ENCODE measurements around the gene SNTA1. TPM values are rescaled to one million over a fixed set of nuclear protein-coding genes. Genes with fewer than 3 reads are reported as not detected.

SNTA1 gene
- polyA plus RNA-seq, 1 of the 3 experiments (the other 2 are of a cell fraction): 11.2 TPM

DNA sequence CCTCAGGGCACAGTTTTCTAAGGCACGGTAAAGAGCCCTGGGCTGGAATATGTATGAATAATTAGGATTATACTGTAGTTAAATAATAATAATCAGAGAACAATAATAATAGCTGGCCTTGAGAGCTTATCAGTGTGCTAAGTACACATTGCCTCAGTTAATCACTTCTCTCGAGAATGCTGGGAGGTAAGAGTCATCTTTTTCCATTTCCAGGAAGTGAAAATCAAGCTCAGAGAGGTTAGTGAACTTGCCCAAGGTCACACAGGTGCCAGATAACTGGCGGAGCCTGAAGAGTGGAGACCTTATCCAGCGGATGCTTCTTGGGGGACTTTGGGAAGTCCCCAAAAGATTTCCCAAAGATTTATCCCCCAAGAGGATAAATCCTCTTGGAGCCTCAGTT, 26.9 kb upstream of the SNTA1 start:
- no peak overlapping the region for H3K9ac ChIP-seq
- H2AFZ ChIP-seq (ENCODE audit: low read depth): no peak overlapping the region
- no peak overlapping the region for H3K27ac ChIP-seq (ENCODE audit: low read depth in 2 of 2, low read length in 1 of 2)
- H3K4me2 ChIP-seq: no peak overlapping the region
- 80% methylated on average over 4 of the region's 4 CpGs for WGBS (ENCODE audit: low lambda C conversion rate)
- H3F3A ChIP-seq (replicated peaks; ENCODE audit: insufficient read depth): no peaks in the 10 kb centered on the region
- no peak overlapping the region for H3K4me3 ChIP-seq (ENCODE audit: low read depth in 2 of 2, low read length in 1 of 2)
- H3K36me3 ChIP-seq (replicated peaks in 1 of 2; ENCODE audit: control insufficient read depth in 1 of 2, insufficient read depth in 2 of 2, low read length in 1 of 2): no peaks in the 10 kb centered on the region
- no peaks in the 10 kb centered on the region for H4K20me1 ChIP-seq (ENCODE audit: insufficient read depth)
- ChIA-PET POLR2A (interaction anchor here (0.6 kb wide), 1 partner anchor 33 kb away, joined by 7 read pairs; no protein-coding TSS in a partner anchor), CTCF (interaction anchor here (1.2 to 3.8 kb wide), 3 partner anchors 13 to 197 kb away, joined by 3 to 13 read pairs (median 11); no protein-coding TSS in a partner anchor)
- H3K9me2 ChIP-seq: no peaks in the 10 kb centered on the region
- H3K9me3 ChIP-seq: no peaks in the 10 kb centered on the region
- H3K4me1 ChIP-seq (ENCODE audit: control insufficient read depth in 1 of 2, insufficient read depth in 2 of 2, low read depth in 1 of 2, low read length in 1 of 2): peaks cover 0 to 4% of the 10 kb centered on the region in 2 experiments; a peak in 1 of 4 replicates
- no peaks in the 10 kb centered on the region for H3K79me2 ChIP-seq (ENCODE audit: insufficient read depth)
- DNase-seq: no peak
- 0 out of 2 replicates have a peak, but pooled peaks cover 7% of the 10 kb centered on the region for H3K27me3 ChIP-seq (ENCODE audit: insufficient read depth)
- TF ChIP-seq POLR2AphosphoS5 (IDR thresholded peaks at IDR 0.05; ENCODE audit: low read depth, low read length) (no peak), EP300 (IDR thresholded peaks at IDR 0.05; ENCODE audit: borderline replicate concordance in 1 of 2, low read depth in 1 of 2, low read length in 1 of 2) (no peak)
- TF ChIP-seq, protein P1, sequence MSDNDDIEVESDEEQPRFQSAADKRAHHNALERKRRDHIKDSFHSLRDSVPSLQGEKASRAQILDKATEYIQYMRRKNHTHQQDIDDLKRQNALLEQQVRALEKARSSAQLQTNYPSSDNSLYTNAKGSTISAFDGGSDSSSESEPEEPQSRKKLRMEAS (IDR thresholded peaks at IDR 0.05; ENCODE audit: low read depth): no peak

DNA sequence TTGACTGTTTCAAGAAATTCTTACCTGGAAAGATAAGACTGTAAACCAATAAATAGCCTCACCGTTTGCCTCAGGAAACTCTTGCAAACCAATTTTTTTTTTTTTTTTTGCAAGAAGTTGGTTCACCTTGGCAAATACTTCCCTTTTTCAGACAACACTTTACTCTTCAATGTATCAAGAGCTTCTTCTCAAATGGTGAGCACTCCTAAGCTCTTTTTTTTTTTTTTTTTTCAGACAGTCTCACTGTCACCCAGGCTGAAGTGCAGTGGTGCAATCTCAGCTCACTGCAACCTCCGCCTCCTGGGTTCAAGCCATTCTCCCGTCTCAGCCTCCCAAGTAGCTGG, 22.7 kb upstream of the SNTA1 start:
- no peak for TF ChIP-seq NFIC (IDR thresholded peaks at IDR 0.05; ENCODE audit: borderline replicate concordance)
- H3K9me2 ChIP-seq: no peaks in the 10 kb centered on the region
- DNase-seq: no peak
- no peaks in the 10 kb centered on the region for H4K20me1 ChIP-seq (ENCODE audit: insufficient read depth)
- H3K4me3 ChIP-seq (ENCODE audit: low read depth in 2 of 2, low read length in 1 of 2): no peak overlapping the region
- 93% methylated on average over 3 of the region's 3 CpGs for WGBS (ENCODE audit: low lambda C conversion rate)
- ChIA-PET POLR2A (interaction anchor here (0.6 kb wide), 1 partner anchor 24 kb away, joined by 3 read pairs; the partner anchor contains the start of gene CBFA2T2), CTCF (interaction anchor here (2.6 to 5.1 kb wide), 2 partner anchors 9 to 187 kb away, joined by 12 to 24 read pairs; no protein-coding TSS in a partner anchor)
- H3K4me2 ChIP-seq: no peak overlapping the region
- H3K4me1 ChIP-seq (ENCODE audit: control insufficient read depth in 1 of 2, insufficient read depth in 2 of 2, low read depth in 1 of 2, low read length in 1 of 2): peaks cover 0 to 6% of the 10 kb centered on the region in 2 experiments; a peak in 1 of 4 replicates
- no peaks in the 10 kb centered on the region for H3K36me3 ChIP-seq (replicated peaks in 1 of 2; ENCODE audit: control insufficient read depth in 1 of 2, insufficient read depth in 2 of 2, low read length in 1 of 2)
- no peak overlapping the region for H2AFZ ChIP-seq (ENCODE audit: low read depth)
- H3K27me3 ChIP-seq (ENCODE audit: insufficient read depth): no peaks in the 10 kb centered on the region
- no peaks in the 10 kb centered on the region for H3F3A ChIP-seq (replicated peaks; ENCODE audit: insufficient read depth)
- H3K9me3 ChIP-seq: no peaks in the 10 kb centered on the region
- no peaks in the 10 kb centered on the region for H3K79me2 ChIP-seq (ENCODE audit: insufficient read depth)
- no peak overlapping the region for H3K9ac ChIP-seq
- H3K27ac ChIP-seq (ENCODE audit: low read depth in 2 of 2, low read length in 1 of 2): no peak overlapping the region

DNA sequence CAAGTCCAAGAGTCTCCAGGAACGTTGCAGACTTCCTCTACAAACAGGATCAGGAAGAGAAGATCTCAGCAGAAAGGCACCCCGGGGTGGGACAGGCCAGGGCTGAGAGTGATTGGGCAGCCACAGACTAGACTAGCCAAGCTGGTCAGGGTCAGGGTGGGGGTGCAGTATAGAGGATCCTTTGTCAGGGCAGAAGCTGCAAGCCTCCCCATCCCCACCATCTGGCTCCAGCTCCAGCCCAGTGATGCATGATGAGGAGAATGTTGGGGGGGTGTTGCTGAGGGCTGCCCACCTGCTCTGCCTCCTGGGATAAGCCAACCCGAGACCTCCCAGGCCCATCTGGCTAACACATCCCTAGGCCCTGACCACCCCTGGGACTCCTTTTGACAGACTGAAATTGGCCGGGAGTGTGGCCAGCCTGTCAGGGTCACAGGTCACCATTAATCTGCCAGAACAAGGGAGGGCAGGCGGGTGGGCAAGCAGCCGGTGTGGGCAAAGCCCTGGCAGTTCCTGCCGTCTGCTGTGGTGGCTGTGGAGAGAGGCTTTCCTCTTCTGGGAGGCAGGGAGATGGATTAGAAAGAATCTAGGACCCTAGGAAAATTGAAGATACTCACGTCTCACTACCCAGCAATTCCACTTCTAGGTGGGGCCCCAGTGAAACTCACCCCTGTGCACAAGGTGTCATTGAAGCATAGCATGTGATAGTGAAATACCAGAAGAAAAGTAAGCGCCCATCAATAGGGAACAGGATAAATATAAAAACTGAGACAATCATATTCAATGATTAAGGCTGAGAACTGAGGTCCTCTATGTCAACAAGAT, 22.1 kb upstream of the SNTA1 start:
- H3K9me3 ChIP-seq: no peaks in the 10 kb centered on the region
- POLR2A ChIA-PET: interaction anchor here (0.6 kb wide), 1 partner anchor 24 kb away, joined by 3 read pairs; the partner anchor contains the start of gene CBFA2T2
- peaks cover 0 to 6% of the 10 kb centered on the region in 2 experiments; a peak in 1 of 4 replicates for H3K4me1 ChIP-seq (ENCODE audit: control insufficient read depth in 1 of 2, insufficient read depth in 2 of 2, low read depth in 1 of 2, low read length in 1 of 2)
- no peak overlapping the region for H3K27ac ChIP-seq (ENCODE audit: low read depth in 2 of 2, low read length in 1 of 2)
- CTCF ChIA-PET: interaction anchor here (2.6 to 5.1 kb wide), 2 partner anchors 8 to 188 kb away, joined by 12 to 24 read pairs; no protein-coding TSS in a partner anchor
- no peak overlapping the region for H3K4me2 ChIP-seq
- H3K9me2 ChIP-seq: no peaks in the 10 kb centered on the region
- H4K20me1 ChIP-seq (ENCODE audit: insufficient read depth): no peaks in the 10 kb centered on the region
- WGBS (ENCODE audit: low lambda C conversion rate): 64% methylated on average over 9 of the region's 9 CpGs
- no peak overlapping the region for H2AFZ ChIP-seq (ENCODE audit: low read depth)
- H3F3A ChIP-seq (replicated peaks; ENCODE audit: insufficient read depth): no peaks in the 10 kb centered on the region
- DNase-seq: no peak
- no peak overlapping the region for H3K4me3 ChIP-seq (ENCODE audit: low read depth in 2 of 2, low read length in 1 of 2)
- H3K36me3 ChIP-seq (replicated peaks in 1 of 2; ENCODE audit: control insufficient read depth in 1 of 2, insufficient read depth in 2 of 2, low read length in 1 of 2): no peaks in the 10 kb centered on the region
- H3K9ac ChIP-seq: no peak overlapping the region
- H3K27me3 ChIP-seq (ENCODE audit: insufficient read depth): no peaks in the 10 kb centered on the region
- no peaks in the 10 kb centered on the region for H3K79me2 ChIP-seq (ENCODE audit: insufficient read depth)
- no peak for TF ChIP-seq FOXM1 (IDR thresholded peaks at IDR 0.05; ENCODE audit: low read depth)
- TF ChIP-seq, protein P2, sequence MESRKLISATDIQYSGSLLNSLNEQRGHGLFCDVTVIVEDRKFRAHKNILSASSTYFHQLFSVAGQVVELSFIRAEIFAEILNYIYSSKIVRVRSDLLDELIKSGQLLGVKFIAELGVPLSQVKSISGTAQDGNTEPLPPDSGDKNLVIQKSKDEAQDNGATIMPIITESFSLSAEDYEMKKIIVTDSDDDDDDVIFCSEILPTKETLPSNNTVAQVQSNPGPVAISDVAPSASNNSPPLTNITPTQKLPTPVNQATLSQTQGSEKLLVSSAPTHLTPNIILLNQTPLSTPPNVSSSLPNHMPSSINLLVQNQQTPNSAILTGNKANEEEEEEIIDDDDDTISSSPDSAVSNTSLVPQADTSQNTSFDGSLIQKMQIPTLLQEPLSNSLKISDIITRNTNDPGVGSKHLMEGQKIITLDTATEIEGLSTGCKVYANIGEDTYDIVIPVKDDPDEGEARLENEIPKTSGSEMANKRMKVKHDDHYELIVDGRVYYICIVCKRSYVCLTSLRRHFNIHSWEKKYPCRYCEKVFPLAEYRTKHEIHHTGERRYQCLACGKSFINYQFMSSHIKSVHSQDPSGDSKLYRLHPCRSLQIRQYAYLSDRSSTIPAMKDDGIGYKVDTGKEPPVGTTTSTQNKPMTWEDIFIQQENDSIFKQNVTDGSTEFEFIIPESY (IDR thresholded peaks at IDR 0.05; ENCODE audit: borderline replicate concordance, low read depth): no peak
- no peak for TF ChIP-seq GABPA (IDR thresholded peaks at IDR 0.05; ENCODE audit: low read depth)
- TF ChIP-seq JUND (IDR thresholded peaks at IDR 0.05): no peak
- no peak for TF ChIP-seq SMC3 (IDR thresholded peaks at IDR 0.05; ENCODE audit: low read depth, low read length)
- TF ChIP-seq NRF1 (IDR thresholded peaks at IDR 0.05; ENCODE audit: low read depth, low read length): no peak
- no peak for TF ChIP-seq TAF1 (IDR thresholded peaks at IDR 0.05; ENCODE audit: borderline replicate concordance, low read depth, low read length)
- TF ChIP-seq, protein P3, sequence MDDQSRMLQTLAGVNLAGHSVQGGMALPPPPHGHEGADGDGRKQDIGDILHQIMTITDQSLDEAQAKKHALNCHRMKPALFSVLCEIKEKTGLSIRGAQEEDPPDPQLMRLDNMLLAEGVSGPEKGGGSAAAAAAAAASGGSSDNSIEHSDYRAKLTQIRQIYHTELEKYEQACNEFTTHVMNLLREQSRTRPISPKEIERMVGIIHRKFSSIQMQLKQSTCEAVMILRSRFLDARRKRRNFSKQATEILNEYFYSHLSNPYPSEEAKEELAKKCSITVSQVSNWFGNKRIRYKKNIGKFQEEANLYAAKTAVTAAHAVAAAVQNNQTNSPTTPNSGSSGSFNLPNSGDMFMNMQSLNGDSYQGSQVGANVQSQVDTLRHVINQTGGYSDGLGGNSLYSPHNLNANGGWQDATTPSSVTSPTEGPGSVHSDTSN (IDR thresholded peaks at IDR 0.05): no peak
- no peak for TF ChIP-seq CHD2 (IDR thresholded peaks at IDR 0.05; ENCODE audit: low read length, partially characterized antibody)
- TF ChIP-seq, protein P4, sequence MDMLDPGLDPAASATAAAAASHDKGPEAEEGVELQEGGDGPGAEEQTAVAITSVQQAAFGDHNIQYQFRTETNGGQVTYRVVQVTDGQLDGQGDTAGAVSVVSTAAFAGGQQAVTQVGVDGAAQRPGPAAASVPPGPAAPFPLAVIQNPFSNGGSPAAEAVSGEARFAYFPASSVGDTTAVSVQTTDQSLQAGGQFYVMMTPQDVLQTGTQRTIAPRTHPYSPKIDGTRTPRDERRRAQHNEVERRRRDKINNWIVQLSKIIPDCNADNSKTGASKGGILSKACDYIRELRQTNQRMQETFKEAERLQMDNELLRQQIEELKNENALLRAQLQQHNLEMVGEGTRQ (IDR thresholded peaks at IDR 0.05; ENCODE audit: borderline replicate concordance, low read depth, low read length): no peak
- TF ChIP-seq, protein P5, sequence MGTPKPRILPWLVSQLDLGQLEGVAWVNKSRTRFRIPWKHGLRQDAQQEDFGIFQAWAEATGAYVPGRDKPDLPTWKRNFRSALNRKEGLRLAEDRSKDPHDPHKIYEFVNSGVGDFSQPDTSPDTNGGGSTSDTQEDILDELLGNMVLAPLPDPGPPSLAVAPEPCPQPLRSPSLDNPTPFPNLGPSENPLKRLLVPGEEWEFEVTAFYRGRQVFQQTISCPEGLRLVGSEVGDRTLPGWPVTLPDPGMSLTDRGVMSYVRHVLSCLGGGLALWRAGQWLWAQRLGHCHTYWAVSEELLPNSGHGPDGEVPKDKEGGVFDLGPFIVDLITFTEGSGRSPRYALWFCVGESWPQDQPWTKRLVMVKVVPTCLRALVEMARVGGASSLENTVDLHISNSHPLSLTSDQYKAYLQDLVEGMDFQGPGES (IDR thresholded peaks at IDR 0.05; ENCODE audit: low read depth, low read length): no peak

Measured in SK-N-SH (cell line).